Measurements from ENCODE around the gene LRCH3.

LRCH3 gene

DNA sequence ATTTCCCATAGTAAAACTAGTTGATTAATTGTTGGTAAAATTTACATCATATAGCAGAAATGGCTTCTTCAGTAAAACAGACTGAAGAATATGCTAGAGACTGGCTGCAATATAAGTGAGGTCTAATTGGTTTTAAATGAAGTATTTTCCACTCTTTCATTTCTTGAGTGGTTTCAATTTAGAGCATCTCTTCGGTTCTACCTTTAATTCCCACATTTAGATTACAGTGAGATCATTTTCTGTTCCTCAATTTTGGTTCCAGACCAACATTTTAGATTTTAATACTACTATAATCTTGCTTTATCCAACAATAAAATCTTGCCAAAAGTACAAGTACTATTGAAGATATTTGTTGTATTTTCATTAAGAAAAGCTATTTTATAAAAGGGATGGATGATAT lies 1.0 kb upstream of the LRCH3 start:
- in situ Hi-C loops (cut with MboI; ENCODE audit: low pct_unique_long_range_greater_than_20kb, low sequenced_read_pairs): no loop called here
- DNase-seq: no peak

DNA sequence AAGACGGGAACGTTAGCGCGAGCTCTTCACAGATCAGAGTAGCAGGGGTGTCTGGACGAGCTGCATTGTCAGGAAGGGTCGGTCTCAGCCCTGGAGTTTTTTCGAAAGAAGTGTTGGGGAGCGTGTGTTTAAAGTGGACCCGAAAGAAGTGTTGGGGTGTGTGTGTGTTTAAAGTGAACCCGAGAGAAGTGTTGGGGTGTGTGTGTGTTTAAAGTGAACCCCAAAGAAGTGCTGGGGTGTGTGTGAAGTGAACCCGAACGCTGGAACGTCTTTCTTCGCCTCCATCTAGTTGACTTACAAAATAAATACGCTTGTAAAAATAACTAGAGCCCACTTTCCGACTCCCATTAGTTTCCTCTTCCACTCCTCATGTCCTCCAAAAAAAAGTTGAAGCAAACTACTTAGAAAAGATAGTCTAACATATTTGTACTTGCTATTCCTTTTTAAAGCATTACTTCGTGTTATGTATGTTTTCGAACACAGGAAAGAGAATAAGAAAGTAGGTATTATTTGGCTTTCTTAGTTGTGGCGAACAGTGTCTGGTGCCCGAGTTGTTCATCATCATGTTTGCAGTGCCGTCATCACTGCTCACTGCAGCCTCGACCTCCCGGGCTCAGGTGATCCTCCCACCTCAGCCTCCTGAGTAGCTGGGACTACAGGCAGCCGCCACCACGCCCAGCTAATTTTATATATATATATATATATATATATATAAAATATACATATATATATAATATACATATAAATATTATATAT lies 1.0 kb downstream of the LRCH3 start:
- DNase-seq: peak; percentile 46
- in situ Hi-C loops (cut with MboI; ENCODE audit: low pct_unique_long_range_greater_than_20kb, low sequenced_read_pairs): no loop called here

DNA sequence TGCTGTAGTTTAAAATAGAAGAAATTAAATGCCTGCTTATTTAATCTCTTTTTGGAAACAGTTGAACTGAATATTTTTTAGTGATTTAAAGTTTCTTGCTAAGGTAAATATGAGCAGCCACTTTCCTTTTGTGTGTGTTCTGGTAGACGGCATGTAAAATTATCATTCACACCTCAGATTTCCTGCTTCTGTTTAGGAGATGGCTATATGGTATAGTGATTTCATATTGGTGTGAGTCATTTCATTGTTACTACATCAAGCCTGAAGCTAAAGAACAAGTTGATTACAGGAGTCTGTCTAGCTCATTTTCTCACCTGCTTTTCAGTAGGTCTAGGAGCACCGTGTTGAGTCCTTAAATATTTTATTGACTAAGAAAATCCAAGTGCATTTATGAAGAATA lies 2.2 kb downstream of the LRCH3 start:
- in situ Hi-C loops (cut with MboI; ENCODE audit: low pct_unique_long_range_greater_than_20kb, low sequenced_read_pairs): no loop called here
- DNase-seq: peak; percentile 26

DNA sequence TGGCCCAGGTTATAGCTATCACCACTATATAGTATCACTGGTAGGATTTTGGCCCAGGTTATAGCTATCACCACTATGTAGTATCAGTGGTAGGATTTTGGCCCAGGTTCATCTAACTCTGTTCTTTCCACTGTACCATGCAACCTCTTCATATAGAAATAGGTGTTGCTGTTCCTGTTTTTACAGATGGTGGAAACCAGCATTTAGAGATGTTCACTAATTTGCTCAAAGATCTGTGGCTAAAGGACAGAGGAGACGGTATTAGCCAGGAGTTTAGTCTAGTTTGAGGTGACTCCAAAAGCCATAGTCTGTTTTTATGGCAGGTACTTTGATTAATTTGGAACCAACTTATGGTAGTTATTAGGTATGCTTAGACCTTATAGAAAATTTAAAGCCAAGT lies 3.1 kb downstream of the LRCH3 start:
- in situ Hi-C loops (cut with MboI; ENCODE audit: low pct_unique_long_range_greater_than_20kb, low sequenced_read_pairs): no loop called here
- DNase-seq: no peak

DNA sequence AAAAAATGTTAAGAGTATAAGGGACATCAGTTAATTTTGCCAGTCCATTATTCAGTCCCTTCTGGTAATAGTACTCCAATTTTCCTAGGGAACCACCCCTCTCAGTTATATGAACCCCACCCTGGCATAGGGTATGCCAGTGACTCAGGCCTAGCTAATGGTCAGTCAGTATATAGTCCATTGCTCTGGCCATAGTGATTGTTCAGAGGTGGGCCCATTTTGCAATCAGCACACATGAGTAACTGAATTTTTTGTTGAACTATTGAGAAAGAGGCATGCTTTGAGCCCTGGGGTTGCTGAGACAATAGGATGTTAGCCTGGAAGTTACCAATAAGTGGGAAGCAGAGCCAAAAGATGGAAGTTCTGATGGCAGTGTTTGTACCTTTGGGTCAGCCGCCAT lies 4.1 kb downstream of the LRCH3 start:
- in situ Hi-C loops (cut with MboI; ENCODE audit: low pct_unique_long_range_greater_than_20kb, low sequenced_read_pairs): no loop called here
- no peak for DNase-seq

DNA sequence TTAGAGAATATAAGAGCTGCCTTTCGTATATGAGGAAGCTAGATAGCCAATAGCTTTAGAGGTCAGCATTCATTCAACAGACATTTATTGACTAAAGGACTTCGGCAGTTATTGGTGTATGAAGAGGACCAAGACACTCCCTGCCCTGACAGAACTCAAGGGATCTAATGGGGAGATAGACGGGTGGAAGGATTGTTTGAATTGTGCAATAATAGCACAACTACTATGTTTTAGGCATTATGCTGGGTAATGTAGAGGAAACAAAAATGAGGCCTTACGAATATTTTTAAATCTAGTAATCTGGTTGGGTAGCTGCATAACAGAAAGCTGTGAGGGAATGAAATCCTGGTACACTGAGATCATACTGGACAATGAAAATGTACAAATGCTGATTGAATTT lies 5.0 kb downstream of the LRCH3 start:
- DNase-seq: no peak
- in situ Hi-C loops (cut with MboI; ENCODE audit: low pct_unique_long_range_greater_than_20kb, low sequenced_read_pairs): no loop called here

DNA sequence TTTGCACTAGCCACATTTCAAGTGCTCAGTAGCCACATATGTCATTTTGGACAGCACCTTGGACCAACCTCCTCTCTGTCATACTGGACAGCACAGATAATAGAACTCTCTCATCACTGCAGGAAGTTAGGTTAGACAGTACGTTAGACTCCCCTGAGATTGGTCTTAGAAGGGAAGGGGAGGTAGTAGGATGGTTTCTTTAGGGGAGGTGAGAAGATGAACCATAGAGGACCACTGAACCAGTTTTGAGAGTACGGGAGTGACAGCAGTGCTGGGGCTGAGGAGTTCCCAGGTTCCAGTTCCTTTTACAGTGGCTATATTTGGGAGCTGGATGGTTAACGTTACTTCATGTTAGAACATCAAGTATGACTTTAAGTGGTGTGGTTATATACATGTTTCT lies 7.8 kb downstream of the LRCH3 start:
- no peak for DNase-seq
- in situ Hi-C loops (cut with MboI; ENCODE audit: low pct_unique_long_range_greater_than_20kb, low sequenced_read_pairs): no loop called here

DNA sequence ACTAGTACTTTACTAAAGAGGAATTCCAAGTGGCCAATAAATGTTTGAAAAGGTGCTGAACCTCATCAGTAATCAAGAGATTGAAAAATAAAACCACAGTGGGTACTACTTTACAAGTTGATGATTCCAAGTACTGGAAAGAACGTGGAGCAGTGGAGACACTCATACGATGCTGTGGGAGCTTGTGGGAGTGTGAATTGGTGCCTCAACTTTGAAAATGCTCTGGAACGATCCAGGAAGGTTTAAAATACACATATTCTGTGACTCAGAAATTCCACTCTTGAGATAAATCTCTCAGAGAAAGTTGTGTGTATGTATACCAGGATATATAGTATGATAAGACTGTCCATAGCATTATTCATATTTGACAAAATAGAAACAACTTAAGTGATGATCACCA lies 9.3 kb downstream of the LRCH3 start:
- DNase-seq: no peak
- in situ Hi-C loops (cut with MboI; ENCODE audit: low pct_unique_long_range_greater_than_20kb, low sequenced_read_pairs): no loop called here

DNA sequence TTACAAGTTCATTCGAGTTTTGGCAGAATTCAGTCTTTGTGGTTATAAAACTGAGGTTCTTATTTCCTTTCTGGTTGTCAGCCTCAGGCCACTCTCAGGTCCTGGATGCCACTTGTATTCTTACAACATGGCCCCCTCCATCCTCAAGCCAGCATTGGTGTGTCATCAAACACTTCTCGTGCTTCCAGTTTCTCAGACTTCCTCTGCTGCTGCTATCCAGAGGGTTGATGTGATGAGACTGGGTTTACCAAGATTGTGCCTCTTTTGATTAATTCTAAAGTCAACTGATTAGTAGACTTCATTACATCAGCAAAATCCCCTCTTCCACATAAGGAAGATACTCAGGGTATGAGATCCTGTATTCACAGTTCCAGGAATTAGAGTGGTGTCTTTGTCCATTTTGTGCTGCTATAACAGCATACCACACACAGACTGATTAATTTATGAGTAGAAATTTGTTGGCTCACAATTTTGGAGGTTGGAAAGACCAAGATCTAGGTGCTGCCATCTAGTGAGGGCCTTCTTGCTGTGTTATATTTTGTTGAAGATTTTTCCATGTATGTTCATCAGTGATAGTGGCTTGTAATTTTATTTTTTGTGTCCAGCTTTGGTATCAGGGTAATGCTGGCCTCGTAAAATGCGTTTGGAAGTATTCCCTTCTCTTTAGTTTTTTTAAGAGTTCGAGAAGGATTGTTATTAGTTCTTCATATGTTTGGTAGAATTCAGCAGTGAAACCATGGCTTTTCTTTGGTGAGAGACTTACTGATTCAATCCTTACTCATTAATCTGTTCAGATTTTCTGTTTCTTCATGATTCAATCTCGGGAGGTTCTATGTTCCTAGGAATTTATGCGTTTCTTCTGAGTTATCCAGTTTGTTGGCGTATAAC lies 11.1 kb downstream of the LRCH3 start:
- peak; percentile 56 for DNase-seq
- in situ Hi-C loops (cut with MboI; ENCODE audit: low pct_unique_long_range_greater_than_20kb, low sequenced_read_pairs): no loop called here

DNA sequence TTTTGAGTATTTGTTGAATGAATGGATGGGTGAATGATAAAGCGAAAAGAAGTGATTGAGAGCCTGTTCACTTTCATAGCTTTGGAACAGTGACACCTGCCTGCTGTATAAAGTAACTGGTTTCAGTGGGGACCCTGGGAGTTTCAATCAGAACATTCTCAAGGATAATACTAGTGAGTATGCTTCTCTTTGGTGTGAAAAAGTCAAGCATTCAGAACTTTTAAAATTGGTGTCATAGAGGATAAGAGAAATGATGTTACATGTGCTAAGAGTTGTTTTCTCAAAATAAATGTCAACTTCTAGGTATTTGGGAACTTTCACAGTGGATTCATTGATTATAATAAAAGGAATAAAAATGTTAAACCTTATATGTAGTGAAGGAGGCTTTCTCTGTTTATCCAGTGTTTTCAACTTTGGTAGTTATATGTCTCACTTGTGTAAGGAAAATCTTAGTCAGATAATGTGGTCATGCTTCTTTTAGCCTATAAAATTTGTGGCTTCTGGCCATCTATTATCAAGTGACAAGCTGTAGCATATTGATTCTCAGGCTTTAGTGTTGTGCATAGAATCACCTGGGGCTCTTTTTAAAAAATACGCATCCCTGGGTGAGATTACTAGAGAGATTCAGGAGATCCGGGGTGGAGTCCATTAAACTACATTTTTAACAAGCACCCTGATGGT lies 11.9 kb downstream of the LRCH3 start:
- in situ Hi-C loops (cut with MboI; ENCODE audit: low pct_unique_long_range_greater_than_20kb, low sequenced_read_pairs): no loop called here
- peak; percentile 14 for DNase-seq

DNA sequence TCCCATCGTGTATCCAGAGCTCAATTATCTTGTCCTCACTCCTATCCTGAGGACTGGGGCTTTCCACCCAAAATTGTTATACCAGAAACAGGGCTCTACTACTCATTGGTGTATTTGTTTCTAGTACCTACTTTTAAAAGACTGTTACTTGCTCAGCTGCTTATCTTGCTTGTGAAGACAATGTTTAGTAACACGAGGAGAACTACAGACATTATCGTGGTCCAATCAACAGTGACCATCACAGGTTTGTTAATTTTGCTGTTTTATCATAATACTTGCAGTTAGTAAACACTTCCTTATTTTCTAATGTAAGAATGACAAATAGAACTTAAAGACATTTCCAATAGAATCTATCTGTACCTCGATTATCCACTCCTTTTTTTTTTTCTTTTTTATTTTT lies 13.5 kb downstream of the LRCH3 start:
- DNase-seq: no peak
- in situ Hi-C loops (cut with MboI; ENCODE audit: low pct_unique_long_range_greater_than_20kb, low sequenced_read_pairs): no loop called here

DNA sequence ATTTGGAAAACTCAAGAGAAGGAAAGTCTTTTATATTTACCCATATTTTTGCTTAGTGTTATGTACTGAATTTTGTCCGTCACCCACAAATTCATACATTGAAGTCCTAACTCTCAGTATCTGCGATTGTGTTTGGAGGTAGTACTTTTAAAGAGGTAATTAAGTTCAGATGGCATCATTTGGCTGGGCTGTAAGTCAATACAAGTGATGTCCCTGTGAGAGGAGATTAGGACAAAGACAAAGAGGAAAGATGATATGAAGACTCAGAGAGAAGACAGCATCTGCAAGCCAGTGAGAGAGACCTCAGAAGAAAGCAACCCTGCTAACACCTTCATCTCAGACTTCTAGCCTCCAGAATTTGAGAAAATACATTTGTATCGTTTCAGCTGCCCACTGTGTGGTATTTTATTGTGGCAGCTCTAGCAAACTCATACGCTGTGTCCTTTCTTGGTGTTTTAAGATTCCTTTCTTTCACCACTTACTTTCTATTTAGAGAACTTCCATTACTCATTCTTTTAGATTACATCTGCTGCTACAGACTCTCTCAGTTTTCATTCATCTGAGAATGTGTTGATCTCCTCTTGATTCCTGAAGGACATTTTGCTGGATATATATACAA lies 17.0 kb downstream of the LRCH3 start:
- no peak for DNase-seq
- in situ Hi-C loops (cut with MboI; ENCODE audit: low pct_unique_long_range_greater_than_20kb, low sequenced_read_pairs): no loop called here

DNA sequence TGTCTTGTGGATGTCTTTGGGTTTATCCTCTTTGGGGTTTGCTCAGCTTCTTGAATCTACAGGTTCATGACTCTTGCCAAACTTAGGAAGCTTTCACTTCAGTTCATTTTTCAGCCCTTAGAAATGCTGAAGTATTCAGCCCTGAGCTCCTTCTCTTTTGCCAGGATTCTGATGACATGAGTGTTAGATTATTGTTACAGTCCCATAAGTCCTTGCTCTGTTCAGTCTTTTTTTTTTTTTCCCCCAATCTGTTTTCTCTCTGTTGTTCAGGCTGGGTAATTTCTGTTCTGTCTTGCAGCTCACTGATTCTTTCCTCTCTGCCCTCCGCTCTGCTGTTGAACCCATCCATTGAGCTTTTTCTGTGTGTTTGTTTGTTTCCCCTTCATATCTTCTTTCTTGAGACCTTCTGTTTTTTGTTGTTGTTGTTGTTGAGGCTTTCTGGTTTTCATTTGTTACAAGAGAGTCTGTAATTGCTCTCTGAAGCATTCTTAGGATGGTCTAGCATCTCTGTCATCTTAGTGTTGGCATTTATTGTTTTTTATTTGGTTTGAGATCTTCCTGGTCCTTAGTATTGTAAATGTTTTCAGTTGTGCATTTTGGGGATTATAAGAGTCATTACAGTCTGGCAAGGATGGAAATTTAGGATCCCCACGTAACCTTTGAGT lies 18.4 kb downstream of the LRCH3 start:
- DNase-seq: no peak
- in situ Hi-C loops (cut with MboI; ENCODE audit: low pct_unique_long_range_greater_than_20kb, low sequenced_read_pairs): no loop called here

DNA sequence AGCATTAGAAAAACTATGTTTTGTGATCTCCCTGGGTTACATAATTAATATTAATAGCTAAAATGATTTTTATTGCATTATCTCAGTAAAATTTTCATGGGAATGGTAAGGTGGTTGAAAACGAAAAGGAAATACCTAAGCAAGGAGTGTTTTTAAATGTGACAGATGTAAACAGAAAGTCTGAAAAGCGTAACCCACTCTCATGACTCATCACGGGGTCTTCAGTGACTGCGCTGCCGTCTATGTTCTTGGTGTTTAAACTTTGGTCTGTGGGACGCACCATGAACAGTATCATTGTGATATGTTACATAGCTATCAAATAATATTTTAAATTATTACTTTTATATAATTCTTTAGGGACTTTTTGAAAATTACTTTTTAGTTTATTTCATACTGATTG lies 19.8 kb downstream of the LRCH3 start:
- in situ Hi-C loops (cut with MboI; ENCODE audit: low pct_unique_long_range_greater_than_20kb, low sequenced_read_pairs): no loop called here
- DNase-seq: no peak

DNA sequence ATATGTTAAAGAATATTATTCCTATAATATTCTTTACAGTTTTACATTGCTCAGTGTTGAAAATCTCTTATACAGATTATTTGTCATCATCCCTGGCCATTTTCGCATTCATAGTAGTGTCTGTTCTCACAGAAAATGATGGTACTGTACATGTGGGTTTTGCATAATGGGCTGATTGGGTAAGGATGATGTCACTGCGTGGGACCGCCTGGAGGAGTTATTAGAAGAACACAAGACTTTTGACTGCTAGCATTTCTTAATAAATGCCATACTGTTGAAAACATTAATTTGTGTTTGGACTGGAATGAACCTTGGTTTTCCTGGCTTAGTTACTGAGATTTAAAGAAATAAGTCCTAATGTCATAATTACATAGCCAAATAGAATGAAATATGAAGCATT lies 20.3 kb downstream of the LRCH3 start:
- in situ Hi-C loops (cut with MboI; ENCODE audit: low pct_unique_long_range_greater_than_20kb, low sequenced_read_pairs): no loop called here
- DNase-seq: no peak

DNA sequence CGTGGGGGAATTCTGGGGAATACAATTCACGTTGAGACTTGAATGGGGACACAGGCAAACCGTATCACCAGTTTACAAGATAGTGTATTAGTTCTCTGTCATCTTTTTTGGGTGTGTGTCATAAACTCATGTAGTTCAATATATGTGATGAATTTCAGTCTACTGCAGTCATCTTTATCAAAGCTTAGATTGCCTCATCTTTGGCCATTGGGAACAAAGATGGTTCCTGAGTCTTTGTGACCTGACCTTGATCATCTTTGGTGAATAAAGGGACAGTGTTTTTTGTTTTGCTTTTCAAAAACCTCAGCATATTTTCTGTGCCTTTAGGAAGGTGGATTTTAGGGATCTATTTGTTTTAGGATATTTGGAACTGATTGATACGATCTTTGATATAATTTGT lies 23.3 kb downstream of the LRCH3 start:
- DNase-seq: no peak
- in situ Hi-C loops (cut with MboI; ENCODE audit: low pct_unique_long_range_greater_than_20kb, low sequenced_read_pairs): no loop called here

DNA sequence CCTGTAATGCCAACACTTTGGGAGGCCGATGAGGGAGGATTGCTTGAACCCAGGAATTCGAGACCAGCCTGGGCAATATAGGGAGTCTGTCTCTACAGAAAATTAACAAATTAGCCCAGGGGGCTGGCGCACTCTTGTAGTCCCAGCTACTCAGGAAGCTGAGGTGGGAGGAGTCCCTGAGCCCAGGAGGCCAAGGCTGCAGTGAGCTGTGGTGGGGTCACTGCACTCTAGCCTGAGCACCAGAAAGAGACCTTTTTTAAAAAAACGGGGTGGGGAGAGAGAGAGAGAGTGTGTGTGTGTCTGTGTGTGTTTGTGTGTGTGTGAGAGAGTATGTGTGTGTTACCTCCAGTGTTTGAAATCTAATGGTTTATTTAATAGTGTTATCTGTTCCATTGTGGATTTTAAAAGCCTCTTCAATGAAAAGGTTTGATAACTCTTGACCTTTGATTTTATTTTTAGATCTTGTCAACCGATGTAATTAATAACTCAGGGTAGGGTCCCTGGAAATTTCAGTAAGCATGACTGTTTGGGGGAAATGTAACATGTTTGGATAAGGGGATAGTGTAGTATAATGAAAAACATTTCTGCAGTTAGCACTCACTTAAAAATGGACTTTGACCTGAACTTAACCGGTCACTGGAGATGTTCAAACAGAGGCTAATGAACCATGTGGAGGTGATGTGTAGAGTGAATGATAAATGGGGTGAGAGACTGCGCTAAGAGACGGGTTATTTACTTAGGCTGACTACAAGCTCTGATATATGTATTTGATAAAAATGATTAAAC lies 29.7 kb downstream of the LRCH3 start:
- in situ Hi-C loops (cut with MboI; ENCODE audit: low pct_unique_long_range_greater_than_20kb, low sequenced_read_pairs): no loop called here
- no peak for DNase-seq

DNA sequence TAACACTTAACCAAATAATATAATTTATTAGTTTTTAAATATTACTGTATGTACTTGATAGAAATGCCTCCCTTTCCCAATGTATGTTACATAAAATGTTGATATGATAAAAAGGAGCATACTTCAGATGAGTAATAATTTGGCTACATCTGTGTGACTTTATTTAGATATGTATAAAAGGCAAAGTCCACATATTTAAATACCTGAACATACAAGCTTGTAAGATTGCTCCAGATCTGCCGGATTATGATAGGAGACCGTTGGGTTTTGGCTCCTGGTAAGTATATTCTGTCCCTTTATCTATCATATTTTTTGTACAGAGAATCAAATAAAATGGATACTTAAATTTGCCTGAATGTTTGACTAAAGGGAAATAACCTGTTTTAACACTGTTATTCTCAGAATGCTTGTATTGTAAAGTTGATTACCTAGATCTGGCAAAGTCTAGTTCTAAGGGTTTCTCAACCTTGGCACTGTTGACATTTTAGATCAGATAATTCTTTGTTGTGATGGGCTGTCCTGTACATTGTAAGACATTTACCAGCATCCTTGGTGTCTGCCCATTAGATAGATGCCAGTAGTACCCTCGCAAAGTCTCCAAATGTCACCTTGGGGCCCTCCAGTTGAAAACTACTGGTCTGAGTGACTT lies 38.5 kb downstream of the LRCH3 start:
- in situ Hi-C loops (cut with MboI; ENCODE audit: low pct_unique_long_range_greater_than_20kb, low sequenced_read_pairs): no loop called here
- DNase-seq: no peak
